Measurements from ENCODE around the gene ABHD12B.

DNA sequence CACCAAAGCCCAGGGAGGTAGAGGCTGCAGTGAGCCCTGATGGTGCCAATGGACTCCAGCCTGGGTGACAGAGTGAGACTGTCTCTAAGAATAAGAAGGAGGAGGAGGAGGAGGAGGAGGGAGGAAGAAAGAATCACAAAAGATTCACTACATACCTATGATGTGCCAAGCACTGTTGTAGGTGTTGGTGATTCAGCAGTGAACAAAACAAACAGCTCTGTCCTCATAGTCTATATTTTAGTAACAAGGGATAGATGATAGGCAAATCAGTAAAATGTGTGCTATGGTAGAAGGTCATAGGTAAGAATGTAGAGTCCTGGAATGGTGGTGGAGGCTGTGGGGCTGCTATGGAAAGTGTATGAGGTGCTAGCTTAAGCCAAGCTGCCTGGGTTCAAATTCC lies 18.0 kb upstream of the ABHD12B start:
- TF ChIP-seq, protein P1, sequence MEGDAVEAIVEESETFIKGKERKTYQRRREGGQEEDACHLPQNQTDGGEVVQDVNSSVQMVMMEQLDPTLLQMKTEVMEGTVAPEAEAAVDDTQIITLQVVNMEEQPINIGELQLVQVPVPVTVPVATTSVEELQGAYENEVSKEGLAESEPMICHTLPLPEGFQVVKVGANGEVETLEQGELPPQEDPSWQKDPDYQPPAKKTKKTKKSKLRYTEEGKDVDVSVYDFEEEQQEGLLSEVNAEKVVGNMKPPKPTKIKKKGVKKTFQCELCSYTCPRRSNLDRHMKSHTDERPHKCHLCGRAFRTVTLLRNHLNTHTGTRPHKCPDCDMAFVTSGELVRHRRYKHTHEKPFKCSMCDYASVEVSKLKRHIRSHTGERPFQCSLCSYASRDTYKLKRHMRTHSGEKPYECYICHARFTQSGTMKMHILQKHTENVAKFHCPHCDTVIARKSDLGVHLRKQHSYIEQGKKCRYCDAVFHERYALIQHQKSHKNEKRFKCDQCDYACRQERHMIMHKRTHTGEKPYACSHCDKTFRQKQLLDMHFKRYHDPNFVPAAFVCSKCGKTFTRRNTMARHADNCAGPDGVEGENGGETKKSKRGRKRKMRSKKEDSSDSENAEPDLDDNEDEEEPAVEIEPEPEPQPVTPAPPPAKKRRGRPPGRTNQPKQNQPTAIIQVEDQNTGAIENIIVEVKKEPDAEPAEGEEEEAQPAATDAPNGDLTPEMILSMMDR (IDR thresholded peaks at IDR 0.05 in 8 of 11, conservative IDR thresholded peaks at IDR 0.05 in 3 of 11): no peak
- no peak for TF ChIP-seq POLR2A (IDR thresholded peaks at IDR 0.05)
- no peak for TF ChIP-seq POLR2AphosphoS5 (IDR thresholded peaks at IDR 0.05)

Measured in spleen (tissue), 7 donors.